ENCODE data around the gene MCAM.

Gene MCAM

GRCh38 chr11:119263352-119263940 is 53.5 kb downstream of the MCAM start:
- DNase-seq (ENCODE audit: low read depth) = no peak

DNA sequence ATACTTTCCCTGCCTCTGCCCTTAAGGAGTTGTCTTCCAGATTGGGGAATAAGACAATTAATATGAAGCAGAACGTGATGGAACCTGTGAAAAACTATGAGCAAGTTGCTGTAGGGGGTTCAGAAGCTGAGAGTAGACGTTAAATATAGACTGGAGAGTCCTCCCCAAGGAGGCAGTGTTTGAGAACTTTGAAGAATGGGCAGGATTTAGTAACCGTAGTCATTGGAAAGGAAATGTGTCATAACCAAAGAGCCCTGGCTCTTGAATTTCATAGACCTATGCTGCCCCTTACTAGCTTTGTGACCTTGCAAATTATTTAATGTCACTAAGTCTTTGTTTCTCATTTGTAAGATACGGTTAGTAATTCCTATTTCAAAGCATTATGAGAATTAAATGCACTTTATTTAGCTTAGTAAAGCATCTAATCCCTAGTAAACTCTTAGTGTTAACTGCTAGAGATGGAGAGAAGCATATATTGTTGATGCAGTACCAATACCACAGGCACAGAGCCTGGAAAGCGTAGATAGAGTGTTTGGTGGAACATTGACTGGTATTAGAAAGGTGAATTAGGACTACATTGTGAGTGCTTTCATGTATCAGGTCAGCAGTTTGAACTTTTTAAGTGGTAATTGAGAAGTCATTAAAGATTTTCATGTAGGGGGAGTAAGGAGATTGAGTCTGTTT is 54.1 kb downstream of the MCAM start:
- DNase-seq (ENCODE audit: low read depth) = no peak

- no peak for DNase-seq (ENCODE audit: low read depth)
Measured at GRCh38 chr11:119258983-119259382, 57.9 kb downstream of the MCAM start.

All from stimulated activated CD8-positive, alpha-beta memory T cell treated with anti-CD3 and anti-CD28 coated beads, Interleukin-12 subunit alpha, Interleukin-12 subunit beta, amount 100 ng/mL, for 1 hour (primary cell).